GM18507 (cell line): Measurements from ENCODE around the gene LPIN1.
"Not testable (repeated sequence)": the region's sequence is repeated elsewhere in the genome, so short reads cannot be mapped to it uniquely, and the experiment has no call there.

Experiments
- DNase-seq: peaks from one replicate; pipeline ENCODE4 v3.0.0; 2011; ENCODE audit warnings: low read depth; ENCODE audit not compliant: insufficient read length; ENCODE audit errors: extremely low spot score
- FAIRE-seq: peaks from 2 replicates; lab custom pipeline; 2011; peaks lifted over from hg19 to GRCh38; lab: Jason Lieb, UNC

The LPIN1 gene

DNA sequence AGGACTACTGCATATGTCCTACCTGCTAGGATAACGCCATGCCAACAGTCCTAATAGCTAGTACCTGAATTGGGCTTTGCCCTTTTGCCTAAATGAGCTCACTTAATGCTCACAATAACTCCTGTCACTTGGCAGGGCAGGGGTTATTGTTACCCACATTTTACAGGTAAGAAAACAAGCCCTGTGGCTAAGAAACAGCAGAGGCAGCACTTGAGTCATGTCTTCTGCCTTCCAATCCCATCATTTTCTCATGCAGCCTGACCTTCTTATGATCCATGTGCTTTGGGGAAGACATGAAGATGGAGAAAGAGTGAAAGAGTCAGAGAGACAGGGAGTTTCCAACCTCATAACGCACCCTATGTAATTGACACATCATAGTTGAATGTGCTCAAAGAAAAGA, 33.6 kb upstream of the LPIN1 start:
- FAIRE-seq (no peak), DNase-seq (no peak)

DNA sequence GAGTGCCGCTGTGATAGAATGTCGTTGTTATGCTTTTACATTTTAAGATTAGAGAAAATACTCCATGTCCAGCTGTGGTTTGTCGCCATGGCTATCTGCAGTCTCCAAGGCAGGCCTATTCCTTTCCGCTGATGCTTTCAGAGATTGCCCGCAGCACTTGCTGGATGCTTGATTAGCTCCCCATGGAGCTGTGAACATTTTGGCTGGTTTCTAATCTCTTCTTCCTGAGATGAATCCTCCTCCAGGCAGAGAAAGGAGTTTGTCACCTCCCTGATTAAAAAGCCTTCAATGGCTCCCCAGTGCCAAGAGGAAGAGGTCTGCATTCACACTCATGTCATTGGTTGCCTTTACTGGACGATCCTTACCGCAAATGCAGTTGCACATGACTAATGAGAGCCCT, 32.6 kb upstream of the LPIN1 start:
- no peak for FAIRE-seq
- DNase-seq = no peak

DNA sequence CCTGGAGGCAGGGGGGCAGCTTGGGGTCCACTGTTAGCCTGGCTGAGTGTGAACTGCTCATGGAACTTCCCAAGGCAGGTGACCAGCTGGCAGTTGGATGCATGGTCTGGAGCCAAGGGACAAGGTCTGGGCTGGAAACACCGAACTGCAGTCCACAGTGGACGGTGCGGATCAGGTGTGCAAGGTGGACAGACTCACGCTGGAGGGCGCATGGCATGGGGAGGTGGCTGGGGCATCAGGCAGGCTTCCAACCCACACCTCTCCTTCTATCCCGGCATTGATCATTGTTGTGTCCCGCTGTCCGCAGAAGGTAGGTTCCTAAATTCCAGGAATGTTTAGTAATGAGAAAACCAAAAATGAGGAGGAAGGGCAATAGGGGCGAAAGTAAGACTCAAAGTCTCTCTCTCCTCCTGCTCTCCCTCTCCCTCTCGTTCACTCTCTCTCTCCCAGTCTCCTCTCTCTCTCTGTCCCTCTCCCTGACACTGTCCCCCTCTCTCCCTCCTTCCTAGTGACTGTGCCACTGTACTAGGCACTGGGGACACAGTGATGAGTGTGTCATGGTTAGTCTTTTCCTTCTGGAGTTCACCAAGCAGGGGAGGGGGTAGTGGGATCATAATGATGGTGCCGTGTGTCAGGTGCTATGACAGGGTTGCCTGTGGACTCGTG, 30.3 kb upstream of the LPIN1 start:
- FAIRE-seq = no peak
- no peak for DNase-seq

DNA sequence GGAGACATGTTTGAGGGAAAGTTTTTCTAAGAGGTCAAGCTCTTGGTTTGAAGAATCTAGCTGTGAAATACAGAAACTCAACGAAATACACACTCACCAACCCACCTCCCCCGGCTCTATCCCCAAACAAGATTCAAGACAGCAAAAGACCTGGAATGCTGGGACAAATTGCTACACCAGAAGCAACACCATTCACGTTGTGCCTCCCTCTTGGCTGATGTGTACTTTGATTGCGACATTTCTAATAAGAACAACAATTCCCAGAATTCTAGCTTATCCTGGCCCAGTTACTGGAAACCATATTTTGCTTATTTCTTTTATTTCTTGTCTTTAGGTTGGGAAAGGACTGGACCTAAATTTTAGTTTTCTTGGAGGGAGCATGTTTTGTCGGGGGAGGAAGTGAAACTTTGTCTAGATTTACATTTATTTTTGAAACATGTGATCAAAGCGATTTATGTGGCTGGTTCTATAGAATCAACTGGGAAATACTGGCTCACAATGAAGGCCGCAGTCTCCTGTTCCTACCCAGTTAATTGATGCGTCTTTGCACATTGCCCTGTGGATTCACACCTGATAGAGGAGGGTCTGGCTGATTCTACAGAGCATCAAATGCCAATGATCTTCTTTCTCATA, 29.6 kb upstream of the LPIN1 start:
- no peak for DNase-seq
- no peak for FAIRE-seq

DNA sequence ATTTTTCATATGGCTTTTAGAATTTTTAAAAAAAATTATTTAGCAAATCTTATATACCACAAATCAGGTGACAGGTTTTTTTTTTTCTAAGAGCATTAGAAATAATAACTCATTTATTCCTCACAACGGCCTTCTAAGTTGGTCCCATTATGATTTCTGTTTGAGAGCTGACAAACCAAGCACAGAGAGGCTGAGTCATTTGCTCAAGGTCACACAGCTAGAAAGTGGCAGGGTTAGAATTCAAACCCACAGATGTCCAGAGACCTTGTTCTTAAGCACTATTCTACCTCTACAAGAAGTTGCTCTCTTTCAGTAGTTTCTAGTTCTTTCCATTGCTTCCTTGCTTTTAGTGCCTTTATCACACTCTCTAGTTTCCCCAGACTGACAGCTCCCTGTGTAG, 28.8 kb upstream of the LPIN1 start:
- FAIRE-seq (no peak), DNase-seq (no peak)

DNA sequence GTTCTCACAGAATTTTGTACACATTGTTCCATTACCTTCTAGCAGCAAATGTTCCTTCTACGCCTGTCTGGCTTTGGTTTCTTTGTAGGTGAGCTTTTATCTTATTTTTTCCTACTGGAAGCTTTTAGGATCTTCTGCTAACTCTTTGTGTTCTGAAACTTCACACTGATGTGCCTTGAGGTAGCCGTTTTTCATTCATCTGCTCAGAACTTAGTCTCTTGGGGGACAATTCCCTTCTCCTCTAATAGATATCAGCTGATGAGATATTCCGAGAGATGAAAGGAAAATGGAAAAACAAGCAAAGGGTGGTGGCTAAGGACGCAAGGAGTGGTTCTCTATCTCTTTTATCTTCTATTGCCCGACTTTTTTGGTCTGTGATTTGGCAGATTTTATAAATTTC, 27.8 kb upstream of the LPIN1 start:
- FAIRE-seq (no peak), DNase-seq (no peak)

DNA sequence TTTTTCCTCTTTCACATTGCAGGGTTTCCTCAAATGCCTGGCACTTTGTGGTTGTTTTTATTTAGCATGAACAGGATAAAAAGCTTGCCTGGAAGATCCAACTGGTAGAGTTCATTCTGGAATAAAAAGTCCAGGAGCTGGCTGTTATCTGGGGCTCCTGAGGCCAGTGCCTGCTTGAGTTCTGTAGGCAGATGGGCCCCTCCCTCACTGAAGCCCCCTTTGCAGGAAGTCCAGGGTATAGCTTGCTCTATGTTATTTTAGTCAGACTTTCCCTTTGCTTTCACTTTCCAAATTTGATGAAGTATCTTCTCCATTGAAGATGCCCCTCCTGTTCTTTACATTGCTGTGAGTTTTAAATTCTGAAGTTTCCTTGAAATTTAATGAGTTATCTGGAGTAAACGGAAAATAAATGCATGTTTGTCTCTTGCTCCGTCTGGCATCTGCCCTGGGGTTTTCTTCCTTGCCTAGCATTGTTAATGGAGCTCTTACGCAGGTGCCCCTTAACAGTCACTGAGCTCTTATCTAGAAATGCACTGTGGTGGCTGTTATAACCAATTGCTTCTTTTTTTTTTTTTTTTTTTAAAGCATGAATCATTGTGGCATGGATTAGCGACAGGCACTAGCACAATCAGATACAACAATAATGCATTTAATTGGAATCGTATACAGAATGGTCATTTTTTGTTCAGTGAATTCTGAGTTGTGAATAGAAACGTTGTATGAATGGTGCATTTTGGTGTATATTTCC, 27.0 kb upstream of the LPIN1 start:
- DNase-seq = no peak
- FAIRE-seq = no peak

DNA sequence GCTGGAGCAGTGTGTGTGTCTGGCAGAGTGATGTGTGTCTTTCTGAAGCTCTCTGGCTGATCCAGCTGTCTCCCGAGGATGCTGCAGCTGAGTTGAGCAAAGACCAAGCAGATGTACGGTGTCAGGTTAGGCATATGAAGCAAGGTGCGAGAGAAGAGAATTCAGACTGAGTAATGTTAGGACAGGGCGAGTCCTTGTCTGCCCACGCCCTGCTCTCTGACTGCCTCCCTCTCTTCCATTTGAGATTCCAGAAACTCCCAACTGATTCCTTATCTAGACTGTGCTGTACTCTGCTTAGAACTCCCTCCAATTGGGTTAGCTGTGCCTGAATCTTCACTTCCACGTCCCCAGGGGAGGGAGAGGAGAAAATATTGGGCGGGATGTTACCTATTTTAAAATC, 25.7 kb upstream of the LPIN1 start:
- FAIRE-seq (no peak), DNase-seq (no peak)

DNA sequence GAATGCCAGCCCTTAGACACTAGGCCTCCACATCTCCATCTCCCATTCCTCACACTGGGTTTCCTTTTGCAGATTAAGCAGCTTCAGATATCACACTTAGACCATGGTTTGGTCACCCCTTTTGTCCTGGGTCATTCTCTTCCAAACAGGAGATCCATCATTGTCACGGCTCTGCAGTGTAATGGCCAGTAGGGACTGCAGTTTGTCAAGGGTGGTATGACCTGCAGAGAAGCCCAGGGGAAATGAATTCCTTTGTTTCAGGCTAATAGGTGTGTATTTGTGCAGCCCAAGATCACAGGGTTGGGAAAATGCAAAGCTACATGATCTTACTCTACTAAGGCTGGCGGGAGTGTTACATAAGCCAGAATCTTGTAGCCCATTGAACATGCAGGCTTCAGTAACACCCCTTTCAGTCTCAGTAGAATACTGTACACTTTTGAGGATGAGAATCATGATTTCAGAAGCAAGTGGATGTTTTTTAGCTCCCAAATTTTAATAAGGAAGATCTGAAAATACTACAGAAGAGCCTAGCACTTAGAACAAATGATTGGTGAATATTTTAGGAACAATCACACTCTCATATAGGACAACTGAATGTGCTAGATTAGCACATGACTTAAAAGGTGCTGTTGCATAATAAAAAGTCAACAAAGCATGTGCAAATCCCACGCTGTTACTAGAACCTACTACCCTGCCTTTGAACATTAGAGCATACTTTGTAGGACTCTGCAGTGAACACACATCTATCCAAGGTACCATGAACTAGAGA, 24.0 kb upstream of the LPIN1 start:
- FAIRE-seq = no peak
- DNase-seq = no peak

DNA sequence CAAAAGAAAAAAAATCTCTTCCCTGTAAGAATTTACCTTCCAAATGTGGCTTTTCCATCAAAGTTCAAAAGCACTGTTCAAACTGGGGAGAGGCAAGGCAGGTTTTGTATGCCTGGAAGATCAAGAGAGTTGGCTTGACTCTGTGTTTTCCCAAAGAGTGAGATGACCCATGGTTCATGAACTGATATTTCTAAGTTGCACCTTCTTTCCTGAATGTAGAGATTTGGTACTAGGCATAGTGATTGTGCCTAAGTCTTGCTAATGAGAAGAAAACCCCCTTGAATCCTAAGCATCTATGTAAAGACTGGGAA, 23.4 kb upstream of the LPIN1 start:
- DNase-seq (no peak), FAIRE-seq (no peak)

DNA sequence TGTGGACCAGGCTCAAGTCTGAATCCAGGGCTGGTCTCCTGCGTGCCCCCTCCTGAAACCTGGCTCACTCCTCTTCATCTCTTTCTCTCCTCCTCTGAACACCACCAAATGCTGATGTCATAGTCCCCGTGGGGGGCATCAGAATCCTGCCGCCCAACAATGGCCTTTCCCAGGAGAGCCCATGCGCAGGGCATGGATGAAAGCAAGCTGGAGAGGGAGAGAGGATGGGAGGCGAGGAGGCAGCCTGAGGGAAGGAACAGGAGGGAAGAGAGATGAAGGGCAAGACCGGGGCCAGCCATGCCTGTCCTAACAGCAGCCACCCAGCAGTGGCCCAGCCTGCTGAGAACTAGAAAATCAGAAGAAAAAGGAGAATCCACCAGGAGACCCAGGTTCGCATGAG, 22.3 kb upstream of the LPIN1 start:
- no peak for FAIRE-seq
- no peak for DNase-seq

DNA sequence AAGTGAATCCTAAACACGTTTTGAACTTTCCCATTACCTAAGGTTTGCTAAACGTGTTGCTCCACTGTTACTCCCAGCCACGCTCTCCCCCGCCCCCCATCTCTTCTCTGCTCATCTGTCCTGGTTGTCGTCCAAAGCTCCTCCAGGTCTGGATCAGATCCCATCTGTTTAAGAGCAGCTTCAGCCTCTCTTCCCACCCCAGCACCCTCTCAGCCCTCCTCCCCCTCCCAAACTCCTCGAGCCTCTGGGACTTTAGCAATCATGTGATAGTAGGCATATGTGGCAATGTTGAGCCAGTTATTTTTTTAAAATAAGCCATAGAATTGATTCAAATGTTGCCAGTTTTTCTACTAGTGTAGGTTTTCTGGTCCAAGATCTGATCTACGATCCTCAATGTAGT, 20.0 kb upstream of the LPIN1 start:
- FAIRE-seq (no peak), DNase-seq (no peak)

DNA sequence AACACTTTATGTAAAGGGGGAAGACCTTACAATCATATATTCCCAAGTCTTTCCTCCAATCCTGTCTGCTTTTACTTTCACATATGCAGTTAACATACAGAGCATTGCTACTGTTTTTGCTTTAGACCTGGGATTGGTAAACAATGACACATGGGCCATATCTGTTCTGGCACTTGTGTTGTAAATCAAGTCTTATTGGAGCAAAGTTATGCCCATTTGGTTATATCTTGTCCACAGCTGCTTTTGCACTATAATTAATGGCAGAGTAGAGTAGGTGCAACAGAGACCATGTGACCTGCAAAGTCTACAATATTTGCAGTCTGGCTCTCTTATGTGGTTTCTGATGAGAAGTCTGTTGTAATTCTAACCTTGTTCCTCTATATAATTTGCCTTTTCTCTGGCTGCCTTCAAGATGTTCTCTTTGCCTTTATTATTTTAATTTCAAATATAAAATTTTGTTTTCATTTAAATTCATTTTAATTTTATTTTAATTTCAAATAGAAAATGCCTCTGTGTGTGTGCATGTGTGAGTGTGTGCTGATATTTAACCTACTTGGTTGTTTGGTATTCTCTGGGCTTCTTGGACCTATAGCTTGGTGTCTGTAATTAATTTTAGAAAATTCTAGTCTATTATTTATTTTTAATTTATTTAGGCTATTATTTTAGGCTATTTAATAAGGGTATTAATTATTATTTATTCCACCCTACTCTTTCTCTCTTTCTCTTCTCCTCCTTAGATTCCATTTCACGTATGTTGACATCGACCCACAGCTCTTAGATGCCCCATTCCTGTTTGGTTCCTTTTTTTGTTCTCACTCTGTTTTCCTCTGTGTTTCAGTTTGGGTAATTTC, 16.8 kb upstream of the LPIN1 start:
- FAIRE-seq (no peak), DNase-seq (no peak)

DNA sequence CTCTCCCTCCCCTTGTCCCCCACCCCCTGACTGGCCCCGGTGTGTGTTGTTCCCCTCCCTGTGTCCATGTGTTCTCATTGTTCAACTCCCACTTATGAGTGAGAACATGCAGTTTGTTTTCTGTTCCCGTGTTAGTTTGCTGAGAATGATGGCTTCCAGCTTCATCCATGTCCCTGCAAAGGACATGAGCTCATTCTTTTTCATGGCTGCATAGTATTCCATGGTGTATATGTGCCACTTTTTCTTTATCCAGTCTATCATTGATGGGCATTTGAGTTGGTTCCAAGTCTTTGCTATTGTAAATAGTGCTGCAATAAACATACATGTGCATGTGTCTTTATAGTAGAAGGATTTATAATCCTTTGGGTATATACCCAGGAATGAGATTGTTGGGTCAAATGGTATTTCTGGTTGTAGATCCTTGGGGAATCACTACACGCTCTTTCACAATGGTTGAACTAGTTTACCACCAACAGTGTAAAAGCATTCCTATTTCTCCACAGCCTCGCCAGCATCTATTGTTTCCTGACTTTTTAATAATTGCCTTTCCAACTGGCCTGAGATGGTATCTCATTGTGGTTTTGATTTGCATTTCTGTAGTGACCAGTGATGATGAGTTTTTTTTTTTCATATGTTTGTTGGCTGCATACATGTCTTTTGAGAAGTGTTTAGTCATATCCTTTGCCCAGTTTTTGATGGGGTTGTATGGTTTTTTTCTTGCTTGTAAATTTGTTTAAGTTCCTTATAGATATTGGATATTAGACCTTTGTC, 15.0 kb upstream of the LPIN1 start:
- FAIRE-seq, DNase-seq: not testable (repeated sequence)

DNA sequence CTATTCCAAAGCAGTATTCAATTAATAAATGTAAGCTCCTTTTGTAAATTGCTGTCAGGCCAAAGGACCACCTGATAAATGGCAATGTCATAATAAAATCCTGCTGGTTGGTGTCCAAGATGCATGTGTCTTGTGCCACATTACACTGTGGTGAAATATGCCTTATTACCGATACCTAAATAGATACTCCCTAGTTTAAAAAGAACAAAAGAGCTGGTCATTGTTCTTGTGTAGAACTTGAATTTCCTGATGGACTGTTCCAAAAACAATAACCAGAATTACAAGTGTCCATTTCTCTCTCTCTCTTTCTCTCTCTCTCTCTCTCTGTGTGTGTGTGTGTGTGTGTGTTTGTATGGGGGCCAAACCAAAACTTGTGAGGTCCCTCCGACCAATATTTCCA, 13.8 kb upstream of the LPIN1 start:
- DNase-seq (no peak), FAIRE-seq (no peak)

DNA sequence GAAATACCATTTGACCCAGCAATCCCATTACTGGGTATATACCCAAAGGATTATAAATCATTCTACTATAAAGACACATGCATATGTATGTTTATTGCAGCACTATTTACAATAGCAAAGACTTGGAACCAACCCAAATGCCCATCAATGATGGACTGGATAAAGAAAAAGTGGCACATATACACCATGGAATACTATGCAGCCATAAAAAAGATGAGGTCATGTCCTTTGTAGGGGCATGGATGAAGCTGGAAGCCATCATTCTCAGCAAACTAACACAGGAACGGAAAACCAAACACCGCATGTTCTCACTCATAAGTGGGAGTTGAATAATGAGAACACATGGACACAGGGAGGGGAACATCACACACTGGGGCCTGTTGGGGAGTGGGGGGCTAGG, 8.6 kb upstream of the LPIN1 start:
- not testable (repeated sequence) for FAIRE-seq, DNase-seq

DNA sequence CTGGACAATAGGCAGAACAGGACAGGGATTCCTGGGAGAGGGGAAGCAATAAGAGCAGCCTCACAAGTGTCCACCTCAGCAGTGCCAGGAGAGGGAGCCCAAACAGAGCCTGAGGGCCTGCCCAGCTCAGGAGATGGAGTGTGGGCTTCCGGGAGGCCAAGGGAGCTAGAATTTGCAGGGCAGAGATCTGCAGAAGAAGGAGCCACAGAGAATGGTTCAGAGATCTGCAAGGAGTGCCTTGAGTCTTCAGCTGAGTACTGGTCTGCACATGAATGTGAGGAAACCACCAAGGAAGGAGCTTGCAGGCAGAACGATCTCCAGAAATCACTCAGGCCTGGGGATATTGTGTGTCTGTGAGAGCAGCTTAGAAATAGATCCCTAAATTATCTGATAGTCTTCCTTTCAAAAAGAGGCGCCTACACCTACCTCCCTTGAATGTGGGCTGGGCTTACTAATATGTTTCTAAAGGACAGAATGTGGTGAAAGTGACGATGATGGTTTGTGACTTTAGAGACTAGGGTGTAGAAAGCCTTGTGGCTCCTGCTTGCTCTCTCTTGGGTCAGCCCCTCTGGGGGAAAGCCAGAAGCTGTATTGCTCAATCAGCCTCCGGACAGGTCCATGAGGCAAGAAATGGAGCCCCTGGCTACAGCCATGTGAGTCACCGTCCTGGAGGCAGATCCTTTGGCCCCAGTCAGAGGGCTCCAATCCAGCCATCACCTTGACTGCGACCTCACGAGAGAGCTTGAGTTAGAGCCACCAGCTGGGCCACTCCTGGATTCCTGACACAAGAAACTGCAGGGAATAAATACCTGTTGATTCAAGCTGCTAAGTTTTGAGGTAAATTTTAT, 7.6 kb upstream of the LPIN1 start:
- no peak for FAIRE-seq
- no peak for DNase-seq

DNA sequence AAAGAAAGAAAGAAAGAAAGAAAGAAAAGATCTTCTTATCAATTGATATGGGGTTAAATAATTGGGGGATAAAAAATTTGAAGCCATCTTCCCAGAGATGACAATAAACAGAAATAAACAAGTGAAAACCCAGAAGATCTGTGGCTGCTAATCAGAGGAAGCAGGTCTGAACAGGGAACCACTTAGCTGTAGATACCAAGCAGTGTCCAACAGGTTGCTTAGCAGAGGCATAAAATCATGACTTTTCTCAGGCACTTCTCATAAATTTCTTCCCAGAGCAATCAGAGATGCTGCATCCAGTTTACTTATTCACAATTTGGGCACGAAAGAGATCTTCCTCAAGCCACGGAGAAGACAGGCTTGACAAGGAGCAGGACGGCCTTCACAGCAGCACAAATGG, 5.7 kb upstream of the LPIN1 start:
- no peak for FAIRE-seq

More for the DNA sequence above, 5.7 kb upstream of the LPIN1 start:
- DNase-seq = no peak
